OCI-LY7 (cell line): ENCODE results near the gene ITPRIP. TPM values are rescaled to one million over a fixed set of nuclear protein-coding genes. Genes with fewer than 3 reads are reported as not detected.

Experiments
- BruUV-seq: library from RNA; stranded (reverse); fragments of 400-500 nt; replicated peaks from 2 replicates; lab custom pipeline; 2021; lab: Mats Ljungman, UMichigan
- CTCF ChIA-PET: fragments of 300-600 bp; sonication (Branson Sonifier 250); formaldehyde crosslinking; loops from one replicate; lab custom pipeline; 2022; ENCODE audit warnings: antibody characterized with exemption; ENCODE audit not compliant: unreplicated experiment; lab: Charles Lee
- POLR2A ChIA-PET: fragments of 300-600 bp; sonication (Branson Sonifier 250); formaldehyde crosslinking; loops from one replicate; lab custom pipeline; 2022; ENCODE audit warnings: antibody characterized with exemption; lab: Charles Lee
- DNase-seq: peaks from one replicate; pipeline ENCODE4 v3.0.0-alpha.2; 2015; ENCODE audit warnings: low spot score
- H2AFZ ChIP-seq: fragments of 200-600 bp; sonication (generic), shearing (Covaris generic); 2 replicates; pipeline ENCODE4 v1.6.1; 2014; ENCODE audit warnings: mild to moderate bottlenecking, antibody characterized with exemption, low read length, moderate library complexity
- H3K27ac ChIP-seq: fragments of 200-600 bp; sonication (generic); 2 replicates; pipeline ENCODE4 v1.5.1; 2014; ENCODE audit warnings: mixed run types, low read depth, mild to moderate bottlenecking, moderate library complexity, low read length, inconsistent platforms; ENCODE audit not compliant: poor library complexity, severe bottlenecking
- H3K36me3 ChIP-seq: fragments of 200-600 bp; sonication (generic); 2 replicates; pipeline ENCODE4 v1.6.1; 2014; ENCODE audit warnings: mild to moderate bottlenecking, antibody characterized with exemption, low read length, moderate library complexity, mixed read lengths; ENCODE audit not compliant: insufficient read depth
- H3K4me1 ChIP-seq: fragments of 200-600 bp; sonication (generic); 2 replicates; pipeline ENCODE4 v1.5.1; 2014; ENCODE audit warnings: mild to moderate bottlenecking, low read length; ENCODE audit not compliant: insufficient read depth, poor library complexity, severe bottlenecking
- H3K4me2 ChIP-seq: fragments of 200-600 bp; sonication (generic); 2 replicates; pipeline ENCODE4 v1.6.1; 2014; ENCODE audit warnings: mild to moderate bottlenecking, low read length
- H3K4me3 ChIP-seq: fragments of 200-600 bp; sonication (generic); 2 replicates; pipeline ENCODE4 v1.5.1; 2014; ENCODE audit warnings: mild to moderate bottlenecking, low read depth, low read length; ENCODE audit not compliant: poor library complexity, severe bottlenecking
- H3K79me2 ChIP-seq: fragments of 200-600 bp; sonication (generic); 2 replicates; pipeline ENCODE4 v1.6.1; 2016; ENCODE audit warnings: low read depth, mild to moderate bottlenecking, low read length, moderate library complexity, mixed read lengths; ENCODE audit not compliant: insufficient read depth
- H3K9me2 ChIP-seq: fragments of 200-600 bp; sonication (generic); 2 replicates; pipeline ENCODE4 v1.6.1; 2016; ENCODE audit warnings: mild to moderate bottlenecking, low read length, mixed read lengths; ENCODE audit not compliant: insufficient read depth
- H3K9me3 ChIP-seq: fragments of 200-600 bp; sonication (generic); 2 replicates; pipeline ENCODE4 v1.6.1; 2014; ENCODE audit warnings: mild to moderate bottlenecking, mixed run types, low read length, mixed read lengths
- H4K20me1 ChIP-seq: fragments of 200-600 bp; sonication (generic); 2 replicates; pipeline ENCODE4 v1.6.1; 2014; ENCODE audit warnings: mild to moderate bottlenecking, antibody characterized with exemption, low read length, moderate library complexity, mixed read lengths; ENCODE audit not compliant: insufficient read depth
- CTCF ChIP-seq: fragments of 200-600 bp; sonication (generic); conservative IDR thresholded peaks from 2 replicates; pipeline ENCODE4 v1.5.1; 2014; ENCODE audit warnings: mild to moderate bottlenecking, antibody characterized with exemption, low read length, moderate library complexity, mixed read lengths
- EZH2phosphoT487 ChIP-seq: fragments of 200-600 bp; sonication (generic); IDR thresholded peaks from 2 replicates; pipeline ENCODE4 v1.6.1; 2018; ENCODE audit warnings: low read depth, borderline replicate concordance, mild to moderate bottlenecking, mixed run types, antibody characterized with exemption, low read length, moderate library complexity, mixed read lengths
- intact Hi-C: fragments of 100-400 bp; cut with micrococcal nuclease; formaldehyde crosslinking; loops from one replicate; pipeline ENCODE4 v1.10.0; 2022; ENCODE audit not compliant: unreplicated experiment
- total RNA-seq, 2 experiments: library from RNA; depleted of rRNA in 1 of 2; stranded (reverse); fragments of >200 nt in 1 of 2; shearing (Covaris generic) in 1 of 2; gene quantifications; 2 replicates each; pipeline ENCODE4 v1.2.3, GENCODE V29; 2014 to 2022

The ITPRIP gene
- total RNA-seq, 2 experiments from 2014 or later: 6.0 to 18.0 TPM

GRCh38 chr10:104380336-104380735 is 42.1 kb upstream of the ITPRIP start:
- Histone ChIP-seq H3K4me2 (no peak overlapping the region), H3K4me3 (no peak overlapping the region), H3K9me2 (no peaks in the 10 kb centered on the region), H3K79me2 (no peaks in the 10 kb centered on the region), H3K27ac (no peak overlapping the region), H3K36me3 (no peaks in the 10 kb centered on the region), H4K20me1 (no peaks in the 10 kb centered on the region), H3K4me1 (no peaks in the 10 kb centered on the region), H3K9me3 (no peaks in the 10 kb centered on the region), H2AFZ (no peak overlapping the region)
- no TSS peak for BruUV-seq
- intact Hi-C loops: no loop called here
- TF ChIP-seq EZH2phosphoT487 (no peak), CTCF (no peak)
- DNase-seq: no peak
- ChIA-PET CTCF (no interaction called here), POLR2A (no interaction called here)

GRCh38 chr10:104376784-104377300 is 38.6 kb upstream of the ITPRIP start:
- H3K4me1 ChIP-seq: no peaks in the 10 kb centered on the region
- H3K4me3 ChIP-seq: no peak overlapping the region
- H3K79me2 ChIP-seq: no peaks in the 10 kb centered on the region
- BruUV-seq: no TSS peak
- H3K9me3 ChIP-seq: no peaks in the 10 kb centered on the region
- POLR2A ChIA-PET: interaction anchor here (0.5 kb wide), 1 partner anchor 491 kb away, joined by 3 read pairs; no protein-coding TSS in a partner anchor
- CTCF ChIA-PET: interaction anchor here (0.5 kb wide), 1 partner anchor 64 kb away, joined by 3 read pairs; no protein-coding TSS in a partner anchor
- H4K20me1 ChIP-seq: no peaks in the 10 kb centered on the region
- H3K9me2 ChIP-seq: no peaks in the 10 kb centered on the region
- H2AFZ ChIP-seq: no peak overlapping the region
- no peak overlapping the region for H3K27ac ChIP-seq
- intact Hi-C loops: no loop called here
- H3K4me2 ChIP-seq: no peak overlapping the region
- TF ChIP-seq CTCF (no peak), EZH2phosphoT487 (no peak)
- H3K36me3 ChIP-seq: no peaks in the 10 kb centered on the region
- DNase-seq: no peak

GRCh38 chr10:104374591-104374990 is 36.3 kb upstream of the ITPRIP start:
- TF ChIP-seq CTCF (no peak), EZH2phosphoT487 (no peak)
- H3K4me1 ChIP-seq: no peaks in the 10 kb centered on the region
- POLR2A ChIA-PET: interaction anchor here (0.7 kb wide), 2 partner anchors 169 to 196 kb away, joined by 3 to 5 read pairs; no protein-coding TSS in a partner anchor
- H2AFZ ChIP-seq: no peak overlapping the region
- no peak for DNase-seq
- no peak overlapping the region for H3K4me3 ChIP-seq
- no peaks in the 10 kb centered on the region for H4K20me1 ChIP-seq
- intact Hi-C loops: no loop called here
- no peaks in the 10 kb centered on the region for H3K79me2 ChIP-seq
- H3K9me3 ChIP-seq: no peaks in the 10 kb centered on the region
- no peaks in the 10 kb centered on the region for H3K9me2 ChIP-seq
- CTCF ChIA-PET: no interaction called here
- no peaks in the 10 kb centered on the region for H3K36me3 ChIP-seq
- no TSS peak for BruUV-seq
- H3K27ac ChIP-seq: no peak overlapping the region
- no peak overlapping the region for H3K4me2 ChIP-seq
